Endometrial microvascular endothelial cells (primary cell): ENCODE data around the gene CNTF. TPM values are rescaled to one million over a fixed set of nuclear protein-coding genes. Genes with fewer than 3 reads are reported as not detected.
"Not testable (repeated sequence)": the region's sequence is repeated elsewhere in the genome, so short reads cannot be mapped to it uniquely, and the experiment has no call there.

Experiments
- in situ Hi-C: cut with HindIII; loops from 2 replicates; pipeline ENCODE4 v1.10.0; 2017; ENCODE audit warnings: low sequenced_read_pairs, low pct_unique_long_range_greater_than_20kb; ENCODE audit errors: inconsistent ontology term
- total RNA-seq: library from RNA; depleted of rRNA; stranded (reverse); fragments of >200 nt; gene quantifications from one replicate; pipeline ENCODE4 v1.2.3, GENCODE V29; 2015; ENCODE audit errors: inconsistent ontology term

CNTF gene, protein sequence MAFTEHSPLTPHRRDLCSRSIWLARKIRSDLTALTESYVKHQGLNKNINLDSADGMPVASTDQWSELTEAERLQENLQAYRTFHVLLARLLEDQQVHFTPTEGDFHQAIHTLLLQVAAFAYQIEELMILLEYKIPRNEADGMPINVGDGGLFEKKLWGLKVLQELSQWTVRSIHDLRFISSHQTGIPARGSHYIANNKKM
- total RNA-seq = 0.65 TPM

DNA sequence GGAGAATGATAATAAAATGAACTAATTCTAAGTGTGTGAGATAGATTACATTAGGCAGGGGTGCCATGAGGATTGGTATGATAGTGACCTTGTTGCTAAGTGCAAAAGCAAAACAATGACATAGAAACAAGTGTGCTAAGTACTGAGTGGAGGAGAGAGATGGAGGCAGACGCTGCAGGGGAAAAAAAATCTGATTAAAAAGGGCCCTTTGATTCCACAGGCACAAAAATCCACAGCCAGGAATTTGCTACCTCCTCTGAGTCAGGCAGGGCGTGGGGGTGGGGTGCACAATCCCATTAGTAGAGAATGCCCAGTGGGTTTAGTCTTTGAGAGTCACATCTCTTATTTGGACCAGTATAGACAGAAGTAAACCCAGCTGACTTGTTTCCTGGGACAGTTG is at the start of gene CNTF:
Gene CNTF (plus strand): TSS at position 322 of the 400 bp plus-strand sequence. CDS start 88 bp downstream, outside the sequence.
- in situ Hi-C loops = no loop called here

DNA sequence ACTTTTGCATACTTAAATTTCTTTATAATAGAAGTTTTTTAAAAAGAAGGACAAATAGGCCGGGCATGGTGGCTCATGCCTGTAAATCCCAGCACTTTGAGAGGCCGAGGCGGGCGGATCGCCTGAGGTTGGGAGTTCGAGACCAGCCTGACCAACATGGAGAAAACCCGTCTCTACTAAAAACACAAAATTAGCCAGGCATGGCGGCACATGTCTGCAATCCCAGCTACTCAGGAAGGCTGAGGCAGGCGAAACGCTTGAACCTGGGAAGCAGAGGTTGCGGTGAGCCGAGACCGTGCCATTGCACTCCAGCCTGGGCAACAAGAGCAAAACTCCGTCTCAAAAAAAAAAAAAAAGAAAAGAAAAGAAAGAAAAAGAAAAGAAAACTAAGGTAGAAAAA is 49.6 kb upstream of the CNTF start:
- in situ Hi-C loops = not testable (repeated sequence)

DNA sequence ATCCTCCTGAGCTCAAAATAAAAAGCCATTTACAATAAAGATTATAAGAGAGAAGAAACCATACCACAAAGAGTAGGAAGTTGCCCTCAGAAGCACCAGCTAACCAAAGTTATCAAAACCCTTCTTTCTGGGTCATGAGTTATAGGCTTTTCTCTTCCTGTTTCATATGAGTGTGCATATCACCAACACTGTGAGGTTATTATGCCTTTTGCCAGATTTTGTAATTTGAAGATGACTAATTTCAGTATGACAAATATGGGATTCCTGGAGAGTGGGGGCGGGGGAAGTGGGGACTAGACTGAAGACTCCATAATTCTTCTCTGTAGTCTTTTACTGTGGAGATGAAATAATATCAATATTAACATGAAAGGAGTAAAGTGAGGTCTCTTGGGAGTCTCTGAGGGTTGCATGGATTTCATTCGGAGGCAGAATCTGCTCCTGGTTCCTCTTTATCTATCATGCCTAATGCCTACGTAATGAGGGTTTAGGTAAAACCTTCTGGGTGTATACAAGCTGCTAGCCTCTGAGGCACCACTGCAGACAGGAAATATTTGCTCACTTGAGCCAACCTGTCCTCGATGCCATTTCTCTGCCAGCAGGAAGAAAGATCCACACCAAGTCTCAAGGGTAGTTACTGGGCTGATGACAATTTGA is 48.9 kb upstream of the CNTF start:
- in situ Hi-C loops = no loop called here

DNA sequence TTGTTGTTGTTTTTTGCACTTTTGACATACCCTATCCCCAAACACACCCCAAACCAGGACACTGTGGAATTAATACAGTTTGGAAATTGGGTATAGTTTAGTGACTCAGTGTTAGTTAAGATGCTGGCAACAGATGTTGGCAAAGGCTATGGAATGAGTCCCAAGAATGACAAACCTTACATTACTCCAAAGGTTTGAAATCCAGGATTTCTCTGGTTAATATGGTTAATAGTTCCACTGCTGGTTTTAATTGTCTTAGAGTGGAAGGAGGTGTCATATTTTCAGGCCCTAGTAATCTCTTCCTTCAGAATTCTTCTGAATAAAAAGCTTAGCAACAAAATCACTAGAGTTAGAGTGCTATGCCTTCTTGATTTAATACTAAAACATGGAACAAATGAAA is 47.6 kb upstream of the CNTF start:
- in situ Hi-C loops = no loop called here

DNA sequence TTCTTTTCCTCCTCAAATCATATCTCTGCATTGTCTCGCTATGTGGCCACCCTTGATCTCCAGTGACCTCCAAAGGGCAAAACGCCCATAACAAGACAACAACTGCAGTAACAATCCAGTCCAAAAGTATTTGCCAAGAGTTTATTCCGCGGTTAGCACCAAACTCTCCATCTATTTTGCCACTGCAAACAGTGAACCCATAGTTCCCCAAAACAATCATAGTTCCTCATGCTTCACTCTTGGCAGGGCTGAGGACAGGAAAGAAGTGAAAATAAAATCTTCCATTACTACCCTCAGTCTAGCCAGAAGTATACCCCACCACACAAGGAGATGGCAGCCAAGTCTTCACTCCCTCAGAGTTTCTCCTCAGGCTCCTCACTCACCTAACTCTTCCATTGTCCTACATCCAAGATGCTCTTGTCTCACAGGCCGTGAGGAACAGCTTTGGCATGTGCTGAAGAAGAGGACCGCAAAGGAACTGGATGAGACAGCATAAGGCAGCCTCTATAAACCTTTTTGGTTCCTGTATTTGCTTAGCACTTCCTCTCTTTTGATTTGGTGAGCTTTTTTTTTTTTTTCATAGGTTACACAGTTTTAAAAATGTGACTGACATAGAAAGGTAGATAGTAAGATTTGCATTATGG is 47.0 kb upstream of the CNTF start, which contains the start of gene LPXN:
Gene LPXN (minus strand): TSS at position 480 of the 644 bp plus-strand sequence. CDS start 84 bp downstream, at position 396.
- in situ Hi-C loops = no loop called here

DNA sequence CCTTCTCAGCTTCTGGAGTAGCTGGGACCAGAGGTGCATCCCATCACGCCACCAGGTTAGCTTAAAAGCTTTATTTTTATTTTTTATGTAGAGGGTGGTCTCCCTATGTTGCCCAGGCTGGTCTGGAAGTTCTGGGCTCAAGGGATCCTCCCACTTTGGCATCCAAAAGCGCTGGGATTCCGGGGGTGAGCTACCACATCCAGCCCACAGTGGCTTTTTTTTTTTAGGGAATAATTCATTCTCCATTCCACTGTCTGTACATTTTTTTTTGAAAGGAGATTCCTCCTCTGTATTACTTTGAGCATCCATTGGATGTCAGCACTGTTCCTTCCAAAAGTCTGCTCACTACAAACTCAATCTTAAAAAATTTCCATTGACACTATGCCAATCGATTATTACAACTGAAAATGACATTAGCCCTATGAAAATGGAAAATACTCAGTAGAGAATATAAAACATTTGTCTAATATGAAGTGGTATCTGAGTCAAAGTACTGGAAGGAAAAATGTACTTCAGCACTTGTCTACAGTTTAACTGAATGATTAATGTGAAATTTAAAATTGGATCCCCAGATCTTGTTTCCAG is 45.5 kb upstream of the CNTF start:
- in situ Hi-C loops = no loop called here

DNA sequence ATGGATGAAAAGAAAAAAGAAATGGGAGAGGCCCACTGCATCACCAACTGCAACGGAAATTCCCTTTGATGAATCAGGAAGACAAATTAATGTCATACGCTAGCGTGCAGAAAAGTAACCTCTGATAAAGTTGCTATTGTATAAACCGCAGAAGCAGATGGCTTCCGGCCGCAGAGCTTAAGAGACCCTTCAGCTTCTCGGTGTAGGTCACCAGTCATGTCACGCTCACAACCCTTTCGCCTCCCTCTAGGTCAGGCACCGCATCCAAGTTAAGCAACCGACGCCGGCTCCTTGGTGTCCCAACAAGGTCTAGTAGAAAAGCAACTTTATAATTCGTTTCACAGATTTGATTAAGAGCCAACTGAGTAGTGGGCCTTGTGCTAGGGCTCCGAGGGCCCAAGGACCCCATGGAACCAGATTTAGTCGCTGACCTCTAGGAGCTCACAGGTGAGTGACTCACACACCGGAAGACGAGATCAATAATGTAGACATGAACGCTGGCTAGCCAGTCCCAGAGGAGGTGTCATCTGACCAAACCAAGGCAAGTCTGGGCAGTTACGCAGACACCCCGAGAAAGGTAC is 44.8 kb upstream of the CNTF start:
- in situ Hi-C loops = no loop called here

DNA sequence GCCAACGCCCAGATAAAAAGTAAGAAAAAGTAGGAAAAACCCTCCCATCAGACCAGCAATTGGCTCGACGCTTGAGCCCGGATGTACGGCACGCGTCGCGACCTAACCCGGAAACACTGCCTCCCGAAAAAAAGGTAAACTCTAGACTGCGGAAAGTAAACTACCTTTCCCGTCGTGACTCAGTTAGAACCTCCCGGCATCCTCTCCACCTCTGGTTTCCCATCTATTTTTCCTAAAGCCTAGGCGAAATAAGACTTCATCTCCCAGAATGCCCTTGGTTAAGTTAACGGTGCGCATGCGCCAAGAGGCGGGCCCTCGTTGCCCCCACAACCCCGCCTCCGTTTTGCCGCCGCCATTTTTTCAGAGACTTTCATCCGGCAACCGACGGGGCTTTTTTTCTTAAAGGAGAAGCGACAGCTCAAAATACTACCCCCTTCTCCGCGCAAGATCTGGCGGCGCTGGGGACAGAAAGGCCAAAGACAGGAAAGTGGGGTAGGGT is 44.3 kb upstream of the CNTF start:
- in situ Hi-C loops = no loop called here

DNA sequence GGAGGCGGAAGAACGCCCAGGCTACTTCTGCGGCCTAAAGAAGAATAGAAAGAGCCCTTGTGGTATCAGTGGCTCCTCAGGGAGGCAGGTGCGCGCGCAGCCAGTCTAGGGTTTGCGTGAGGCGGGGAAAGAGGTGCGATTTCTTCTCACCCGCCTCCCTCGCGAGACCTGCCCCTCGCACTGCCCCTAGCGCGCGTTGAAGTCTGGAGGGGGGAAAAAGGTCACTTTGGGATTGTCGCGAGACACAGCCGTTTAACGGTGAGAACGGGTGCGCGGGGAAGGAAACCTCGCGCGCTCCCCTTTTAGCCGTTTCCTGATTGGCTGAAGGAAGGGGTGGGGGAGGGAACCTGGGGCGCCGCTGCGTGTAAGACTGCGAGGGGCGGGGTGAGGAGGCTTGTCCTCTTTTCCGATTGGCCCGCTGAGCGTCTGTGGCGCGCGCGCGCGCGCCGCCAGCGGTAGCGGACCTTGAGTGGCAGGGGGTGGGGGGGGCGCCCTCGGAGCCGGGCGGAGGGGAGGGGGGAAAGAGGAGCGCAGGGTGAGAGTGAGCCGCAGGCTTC is 43.8 kb upstream of the CNTF start, which contains the start of gene ZFP91:
Gene ZFP91 (plus strand): TSS at position 429 of the 557 bp plus-strand sequence. CDS start 219 bp downstream, outside the sequence.
- in situ Hi-C loops = no loop called here

DNA sequence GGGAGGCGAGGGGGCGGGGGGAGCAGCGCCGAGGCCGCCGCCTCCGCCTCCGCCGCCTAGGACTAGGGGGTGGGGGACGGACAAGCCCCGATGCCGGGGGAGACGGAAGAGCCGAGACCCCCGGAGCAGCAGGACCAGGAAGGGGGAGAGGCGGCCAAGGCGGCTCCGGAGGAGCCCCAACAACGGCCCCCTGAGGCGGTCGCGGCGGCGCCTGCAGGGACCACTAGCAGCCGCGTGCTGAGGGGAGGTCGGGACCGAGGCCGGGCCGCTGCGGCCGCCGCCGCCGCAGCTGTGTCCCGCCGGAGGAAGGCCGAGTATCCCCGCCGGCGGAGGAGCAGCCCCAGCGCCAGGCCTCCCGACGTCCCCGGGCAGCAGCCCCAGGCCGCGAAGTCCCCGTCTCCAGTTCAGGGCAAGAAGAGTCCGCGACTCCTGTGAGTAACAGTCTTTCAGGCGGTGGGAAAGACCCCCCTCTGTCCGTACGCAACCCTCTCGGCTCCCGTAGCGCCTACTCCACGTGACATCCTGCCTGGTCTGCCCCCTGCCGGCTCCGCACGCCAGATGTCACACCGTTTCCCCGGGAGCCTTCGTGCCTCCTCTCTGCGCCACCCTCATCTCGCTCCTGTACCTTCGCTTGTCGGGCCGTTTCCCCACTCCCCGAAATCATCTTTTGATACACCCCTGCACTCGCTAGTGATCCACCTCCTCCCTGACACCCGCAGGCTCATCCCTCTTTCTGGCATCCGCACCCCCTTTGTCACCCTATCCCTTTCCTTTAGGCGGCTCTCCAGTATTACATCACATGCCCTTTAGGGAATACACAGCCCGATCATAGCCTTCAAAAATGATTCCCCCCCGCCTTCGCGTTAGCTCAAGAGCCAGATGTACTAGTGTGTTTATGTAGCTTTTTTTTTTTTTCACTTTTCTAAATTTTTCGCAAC is 43.0 kb upstream of the CNTF start:
- in situ Hi-C loops = no loop called here

DNA sequence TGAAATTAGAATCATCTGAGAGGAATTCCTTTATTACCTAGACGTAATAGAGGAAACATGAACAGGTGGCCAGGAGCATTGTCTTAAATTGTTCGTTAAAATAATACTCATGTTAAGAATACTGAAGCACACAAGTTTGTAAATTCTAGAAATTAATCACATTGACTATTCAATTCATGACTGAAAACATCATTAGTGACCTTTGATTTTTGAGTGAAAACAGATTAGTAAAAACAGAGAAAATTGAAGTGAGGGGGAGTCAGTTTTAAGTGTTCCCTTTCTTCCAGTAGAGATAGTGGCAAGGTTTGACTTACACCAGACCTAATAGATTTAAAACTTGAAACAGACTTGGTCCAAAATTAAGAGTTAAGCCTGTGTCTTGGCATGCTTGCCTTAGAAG is 42.2 kb upstream of the CNTF start:
- in situ Hi-C loops = no loop called here

DNA sequence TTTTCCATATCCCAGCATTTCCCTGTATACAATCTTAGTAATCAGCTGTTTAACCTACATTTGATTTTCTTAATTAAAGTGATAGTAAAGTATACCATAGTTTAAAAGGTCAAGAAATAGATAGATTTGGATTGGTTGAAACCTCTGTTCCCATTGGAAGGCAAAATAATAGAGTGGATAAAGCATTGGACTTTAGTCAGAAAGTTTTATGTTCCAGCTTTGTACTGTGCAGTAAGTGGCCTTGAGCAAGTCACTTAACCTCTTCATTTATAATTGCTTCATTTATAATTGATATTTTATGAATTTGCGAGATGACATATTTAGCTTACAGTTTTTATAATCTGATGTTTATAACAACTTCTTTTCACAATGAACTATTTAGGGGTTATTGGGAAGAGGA is 40.0 kb upstream of the CNTF start:
- in situ Hi-C loops = no loop called here

DNA sequence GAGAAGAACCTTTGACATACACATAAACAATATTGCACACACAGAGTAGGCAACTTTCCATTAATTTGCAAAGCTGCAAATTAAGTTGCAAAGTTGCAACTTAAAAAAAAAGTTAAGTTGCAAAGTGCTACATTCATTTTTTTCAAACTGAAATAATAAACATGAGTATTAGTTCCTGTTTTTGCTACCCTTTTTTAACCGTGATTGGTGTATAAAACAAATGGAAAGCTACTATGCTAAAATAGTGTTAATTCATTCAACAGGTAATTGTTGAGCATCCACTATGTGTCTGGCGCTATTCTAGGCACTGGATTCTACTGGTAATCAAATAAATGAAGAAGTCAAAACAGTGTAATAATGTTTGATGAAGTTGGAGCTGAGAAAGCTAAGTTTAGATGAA is 35.5 kb upstream of the CNTF start:
- in situ Hi-C loops = no loop called here

DNA sequence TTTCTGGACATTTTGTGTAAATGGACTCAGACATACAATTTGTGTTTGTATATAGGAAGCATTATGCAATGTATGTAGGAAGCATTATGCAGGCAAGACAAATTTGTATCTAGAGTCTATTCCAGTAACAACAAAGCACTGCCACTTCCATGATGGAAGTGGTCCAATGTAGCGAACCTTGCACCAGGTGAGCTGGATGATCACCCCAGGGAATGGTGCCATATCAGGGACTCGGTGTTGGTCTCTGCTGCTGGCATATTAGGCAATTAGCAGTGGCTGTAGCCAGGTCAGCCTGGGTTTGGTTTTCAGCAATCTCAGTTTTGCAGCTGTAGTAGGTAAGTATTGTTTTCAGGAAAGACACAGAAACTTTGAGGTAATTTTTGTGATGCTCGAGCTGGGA is 30.8 kb upstream of the CNTF start:
- in situ Hi-C loops = no loop called here

DNA sequence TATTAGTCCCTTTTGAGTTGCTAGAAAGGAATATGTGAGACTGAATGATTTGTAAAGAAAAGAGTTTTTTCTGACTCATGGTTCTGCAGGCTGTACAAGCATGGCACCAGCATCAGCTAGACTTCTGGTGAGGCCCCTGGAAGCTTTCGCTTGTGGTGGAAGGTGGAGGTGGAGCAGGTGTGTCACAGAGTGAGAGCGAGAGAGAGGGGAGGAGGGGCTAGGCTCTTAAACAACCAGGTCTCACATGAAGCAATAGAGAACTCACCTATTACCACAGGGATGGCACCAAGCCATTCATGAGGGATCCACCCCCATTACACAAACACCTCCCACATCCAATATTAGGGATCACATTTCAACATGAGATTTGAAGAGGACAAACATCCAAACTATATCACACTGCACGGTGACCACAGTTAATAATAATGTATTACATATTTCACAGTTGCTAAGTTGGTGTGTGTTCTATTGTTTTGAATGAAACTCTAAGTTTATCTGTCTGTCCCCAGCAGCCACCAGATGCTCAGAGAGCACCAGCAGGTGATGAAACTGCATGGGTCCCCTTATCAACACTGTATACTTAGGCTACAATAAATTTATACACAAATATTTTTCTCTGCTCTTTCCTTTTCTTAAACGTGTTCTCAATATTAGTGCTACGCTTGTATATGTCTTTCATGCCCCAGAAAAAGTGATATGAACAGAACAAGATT is 29.5 kb upstream of the CNTF start:
- in situ Hi-C loops = no loop called here

DNA sequence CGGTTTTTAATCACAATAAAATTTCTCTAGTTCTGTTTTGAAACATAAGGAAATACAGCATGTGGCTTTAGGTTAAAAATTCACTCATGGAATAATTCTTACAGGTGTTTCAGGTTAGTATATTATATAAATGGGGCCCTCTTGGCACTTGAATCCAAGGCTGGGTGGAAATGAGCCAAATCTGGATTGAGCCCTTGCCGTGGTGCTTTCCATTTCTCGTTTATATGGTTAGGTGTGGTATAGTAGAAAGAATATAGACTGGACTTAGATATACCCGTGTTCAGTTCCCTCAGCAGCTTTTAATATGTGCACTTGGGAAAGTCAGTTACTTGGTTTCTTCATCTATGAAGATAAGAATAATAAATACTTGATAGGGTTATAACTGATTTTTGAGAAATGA is 27.6 kb upstream of the CNTF start:
- in situ Hi-C loops = no loop called here

DNA sequence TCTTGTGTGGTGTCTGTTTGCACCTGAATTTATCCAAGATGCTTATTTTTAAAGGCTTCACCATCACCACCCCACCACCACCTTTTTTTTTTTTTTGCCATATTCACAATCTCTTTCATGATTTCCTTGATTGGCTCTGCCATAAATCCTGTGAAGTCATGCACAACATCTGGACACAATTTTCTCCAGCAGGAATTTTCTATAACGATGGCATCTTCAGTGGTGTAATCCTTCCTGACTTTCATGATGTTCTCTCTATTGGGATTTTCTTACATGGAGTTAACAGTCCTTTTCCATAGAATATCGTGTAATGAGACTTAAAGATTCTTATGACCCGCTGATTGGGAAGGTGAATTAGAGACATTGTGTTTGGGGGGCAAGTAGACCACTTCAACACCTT is 25.8 kb upstream of the CNTF start:
- in situ Hi-C loops = no loop called here
